Measurements from ENCODE around the gene DCLRE1C.

GRCh38 chr10:14859775-14860174 is 94.1 kb downstream of the DCLRE1C start:
- TF ChIP-seq POLR2AphosphoS5 (IDR thresholded peaks at IDR 0.05) (no peak), POLR2A (IDR thresholded peaks at IDR 0.05) (no peak)

Data from prostate gland (tissue), 1 donor.